ENCODE results near the gene ANXA2R.
A peak's percentile ranks its signal among the peaks of the same experiment; 100 is the strongest.
"Not testable (repeated sequence)": the region's sequence is repeated elsewhere in the genome, so short reads cannot be mapped to it uniquely, and the experiment has no call there.

Gene ANXA2R

GRCh38 chr5:43060020-43060419 is 19.9 kb upstream of the ANXA2R start:
- DNase-seq = not testable (repeated sequence)

- DNase-seq = not testable (repeated sequence)
Observed at GRCh38 chr5:43055098-43055497, 15.0 kb upstream of the ANXA2R start.

GRCh38 chr5:43051684-43052083 is 11.6 kb upstream of the ANXA2R start:
- no peak for DNase-seq

GRCh38 chr5:43050384-43050783 is 10.3 kb upstream of the ANXA2R start:
- DNase-seq = no peak

- DNase-seq = no peak
Observed at GRCh38 chr5:43049236-43049635, 9.1 kb upstream of the ANXA2R start.

- no peak for DNase-seq
Observed at GRCh38 chr5:43046474-43046873, 6.4 kb upstream of the ANXA2R start.

GRCh38 chr5:43045236-43045635 is 5.1 kb upstream of the ANXA2R start:
- DNase-seq = no peak

GRCh38 chr5:43044181-43044914 is 4.2 kb upstream of the ANXA2R start:
- DNase-seq = no peak

GRCh38 chr5:43043400-43043756 is 3.3 kb upstream of the ANXA2R start:
- DNase-seq = peak in 1 of 2 experiments; percentile 84

GRCh38 chr5:43042626-43043399 is 2.7 kb upstream of the ANXA2R start:
- DNase-seq = peak; percentile 90 to 92

GRCh38 chr5:43042176-43042625 is 2.1 kb upstream of the ANXA2R start:
- peak; percentile 90 to 92 for DNase-seq

GRCh38 chr5:43041669-43042175 is 1.6 kb upstream of the ANXA2R start:
- peak; percentile 81 to 84 for DNase-seq

GRCh38 chr5:43041110-43041668 is 1.1 kb upstream of the ANXA2R start:
- peak; percentile 47 to 75 for DNase-seq

GRCh38 chr5:43039471-43040286 is 440 bp downstream of the ANXA2R start:
- DNase-seq = peak; percentile 84 to 93

- no peak for DNase-seq
Observed at GRCh38 chr5:43039152-43039470, 1.0 kb downstream of the ANXA2R start.

- DNase-seq = no peak
Observed at GRCh38 chr5:43038496-43038989, 1.6 kb downstream of the ANXA2R start.

GRCh38 chr5:43037636-43038495 is 2.3 kb downstream of the ANXA2R start:
- DNase-seq = no peak

- no peak for DNase-seq
Observed at GRCh38 chr5:43036856-43037635, 3.1 kb downstream of the ANXA2R start.

- no peak for DNase-seq
Observed at GRCh38 chr5:43036409-43036808, 3.7 kb downstream of the ANXA2R start.

- no peak for DNase-seq
Observed at GRCh38 chr5:43034591-43034968, 5.5 kb downstream of the ANXA2R start.
